ENCODE data around the gene EEF2. TPM values are rescaled to one million over a fixed set of nuclear protein-coding genes. Genes with fewer than 3 reads are reported as not detected.

The EEF2 gene
- total RNA-seq, 2 donors from 2014 or later = 1,913 to 2,886 TPM

Small RNA genes lying within 50 kb of the gene (microRNA-seq; reads per million reads assigned to microRNA genes)
- not detected for gene MIR637 (ENCODE audit: borderline microRNAs expressed)

Other genes with a start within 250 kb of the EEF2 start
- gene APBA3, start 223.8 kb downstream of the EEF2 start, total RNA-seq = 10 to 100 TPM; 27.5 to 42.2 TPM
- gene MRPL54, start 222.8 kb downstream of the EEF2 start, total RNA-seq = 10 to 100 TPM; 38.1 to 38.9 TPM
- not detected for gene RAX2, start 213.2 kb downstream of the EEF2 start, total RNA-seq
- gene MATK, start 199.1 kb downstream of the EEF2 start, total RNA-seq = 1 to 10 TPM; 5.7 to 5.8 TPM
- gene ZFR2, start 116.4 kb downstream of the EEF2 start, total RNA-seq = 10 to 100 TPM; 16.4 to 24.6 TPM
- 1 to 10 TPM in 1 of 2 donors, under 1 TPM in 1; 0.58 to 2.8 TPM for gene ATCAY, start 104.8 kb downstream of the EEF2 start, total RNA-seq
- gene NMRK2, start 52.4 kb downstream of the EEF2 start, total RNA-seq = 10 to 100 TPM; 22.1 to 36.4 TPM
- gene DAPK3, start 14.4 kb downstream of the EEF2 start, total RNA-seq = 100 to 1,000 TPM in 1 of 2 donors, 10 to 100 TPM in 1; 89.9 to 106 TPM
- 10 to 100 TPM; 57.5 to 58.1 TPM for gene PIAS4, start 22.3 kb upstream of the EEF2 start, total RNA-seq
- gene ZBTB7A, start 81.4 kb upstream of the EEF2 start, total RNA-seq = 10 to 100 TPM; 19.2 to 22.1 TPM
- gene MAP2K2, start 138.7 kb upstream of the EEF2 start, total RNA-seq = 100 to 1,000 TPM; 191 TPM
- gene CREB3L3, start 168.2 kb upstream of the EEF2 start, total RNA-seq = under 1 TPM; 0.26 to 0.31 TPM
- gene SIRT6, start 197.1 kb upstream of the EEF2 start, total RNA-seq = 10 to 100 TPM; 22.1 to 29.1 TPM
- 1 to 10 TPM in 1 of 2 donors, under 1 TPM in 1; 0.77 to 2.0 TPM for gene ANKRD24, start 197.2 kb upstream of the EEF2 start, total RNA-seq
- gene EBI3, start 244.1 kb upstream of the EEF2 start, total RNA-seq = not detected

Data from endodermal cell (in vitro differentiated cells).